IPS-18a (cell line): ENCODE data around the gene VWC2.

Source experiments
- H3K27ac ChIP-seq: one replicate; pipeline ENCODE4 v1.5.1; 2013; ENCODE audit warnings: low read length
- H3K27me3 ChIP-seq: one replicate; pipeline ENCODE4 v1.6.1; 2013; ENCODE audit warnings: mild to moderate bottlenecking, low read length; ENCODE audit not compliant: control insufficient read depth, insufficient read depth
- H3K36me3 ChIP-seq: one replicate; pipeline ENCODE4 v1.6.1; 2013; ENCODE audit warnings: low read depth, low read length; ENCODE audit not compliant: control insufficient read depth
- H3K4me1 ChIP-seq: one replicate; pipeline ENCODE4 v1.6.1; 2013; ENCODE audit warnings: low read depth, low read length; ENCODE audit not compliant: control insufficient read depth
- H3K4me3 ChIP-seq: one replicate; pipeline ENCODE4 v1.5.1; 2013; ENCODE audit warnings: low read length
- H3K9ac ChIP-seq: one replicate; pipeline ENCODE4 v1.6.1; 2013; ENCODE audit warnings: mild to moderate bottlenecking, low read length, moderate library complexity
- H3K9me3 ChIP-seq: one replicate; pipeline ENCODE4 v1.6.1; 2013; ENCODE audit warnings: low read depth, low read length; ENCODE audit not compliant: control insufficient read depth

The VWC2 gene

DNA sequence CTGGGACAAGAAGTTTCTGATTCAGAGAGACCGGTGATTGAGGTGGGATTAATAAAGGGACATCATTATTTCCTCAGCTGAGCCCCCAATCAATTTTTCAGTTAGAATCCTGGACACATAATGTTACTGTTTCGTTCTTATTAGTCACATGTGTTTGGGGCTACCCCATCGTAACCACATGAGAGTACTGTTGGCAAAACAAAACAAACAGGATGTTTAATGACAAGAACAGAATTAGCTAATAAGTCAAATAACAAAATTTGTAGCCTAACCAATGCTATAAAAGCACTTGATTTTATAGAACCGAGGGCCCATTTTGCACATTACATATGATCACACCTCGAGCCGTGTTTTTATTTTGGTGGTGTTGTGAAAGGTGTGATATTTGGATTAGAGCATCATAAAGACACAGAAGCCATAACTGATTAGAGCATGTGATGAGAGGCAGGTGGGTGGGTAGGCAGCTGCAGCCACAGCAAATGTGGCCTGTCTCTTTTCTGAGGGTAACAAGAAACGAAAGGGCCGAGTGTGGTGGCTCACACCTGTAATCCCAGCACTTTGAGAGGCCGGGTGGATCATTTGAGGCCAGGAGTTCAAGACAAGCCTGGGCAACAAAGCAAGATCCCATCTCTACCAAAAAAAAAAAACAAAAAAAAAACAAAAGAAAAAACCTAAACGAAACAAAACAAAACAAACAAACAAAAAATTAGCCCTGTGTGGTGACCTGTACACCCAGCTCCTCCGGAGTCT is 1.8 kb upstream of the VWC2 start:
- peaks cover 8% of the 10 kb centered on the region for H3K4me1 ChIP-seq
- no peaks in the 10 kb centered on the region for H3K9me3 ChIP-seq
- H3K4me3 ChIP-seq = no peak overlapping the region
- H3K27ac ChIP-seq = no peak overlapping the region
- H3K9ac ChIP-seq = no peak overlapping the region
- peaks cover 59% of the 10 kb centered on the region for H3K27me3 ChIP-seq
- no peaks in the 10 kb centered on the region for H3K36me3 ChIP-seq

GRCh38 chr7:49772916-49773217 is 571 bp upstream of the VWC2 start:
- Histone ChIP-seq H3K27ac (no peak overlapping the region), H3K27me3 (peaks cover 64% of the 10 kb centered on the region), H3K4me1 (peaks cover 8% of the 10 kb centered on the region), H3K4me3 (peak overlapping the region; percentile 61), H3K36me3 (no peaks in the 10 kb centered on the region), H3K9me3 (no peaks in the 10 kb centered on the region), H3K9ac (no peak overlapping the region)

DNA sequence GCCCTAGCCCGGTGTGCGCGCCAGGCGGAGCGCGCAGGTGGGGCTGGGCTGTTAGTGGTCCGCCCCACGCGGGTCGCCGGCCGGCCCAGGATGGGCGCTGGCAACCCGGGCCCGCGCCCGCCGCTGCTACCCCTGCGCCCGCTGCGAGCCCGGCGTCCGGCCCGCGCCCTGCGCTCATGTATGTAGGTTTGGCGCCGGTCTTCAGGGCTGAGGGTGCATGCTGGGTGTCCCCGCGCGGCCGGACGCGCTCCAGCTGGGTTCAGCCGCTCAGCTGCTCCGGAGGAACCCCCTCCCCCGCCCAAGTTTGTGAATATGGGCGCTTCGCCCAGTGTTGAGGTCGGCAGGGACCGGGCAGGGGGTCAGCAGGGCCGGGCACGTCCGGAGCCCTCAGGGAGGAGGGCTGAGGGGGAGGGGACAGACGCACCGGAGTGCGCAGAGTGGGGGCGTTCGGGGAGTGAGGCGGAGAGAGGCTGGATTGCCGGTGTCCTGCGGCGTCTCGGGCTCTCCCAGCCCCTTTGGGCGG is 559 bp downstream of the VWC2 start:
- H3K4me1 ChIP-seq = peaks cover 6% of the 10 kb centered on the region
- H3K27ac ChIP-seq = no peak overlapping the region
- H3K27me3 ChIP-seq = peaks cover 64% of the 10 kb centered on the region
- H3K9ac ChIP-seq = no peak overlapping the region
- H3K9me3 ChIP-seq = no peaks in the 10 kb centered on the region
- H3K36me3 ChIP-seq = no peaks in the 10 kb centered on the region
- H3K4me3 ChIP-seq = peak overlapping the region; percentile 61

- Histone ChIP-seq H3K27ac (no peak overlapping the region), H3K36me3 (no peaks in the 10 kb centered on the region), H3K9ac (no peak overlapping the region), H3K9me3 (no peaks in the 10 kb centered on the region), H3K4me1 (peaks cover 6% of the 10 kb centered on the region), H3K4me3 (peak overlapping the region; percentile 61), H3K27me3 (peaks cover 64% of the 10 kb centered on the region)
Observed at GRCh38 chr7:49774459-49775064, 1.1 kb downstream of the VWC2 start.

GRCh38 chr7:49775065-49775948 is 1.9 kb downstream of the VWC2 start:
- H3K4me1 ChIP-seq = peaks cover 6% of the 10 kb centered on the region
- peaks cover 64% of the 10 kb centered on the region for H3K27me3 ChIP-seq
- H3K27ac ChIP-seq = no peak overlapping the region
- no peak overlapping the region for H3K9ac ChIP-seq
- no peaks in the 10 kb centered on the region for H3K9me3 ChIP-seq
- H3K4me3 ChIP-seq = peak overlapping the region; percentile 64
- H3K36me3 ChIP-seq = no peaks in the 10 kb centered on the region

DNA sequence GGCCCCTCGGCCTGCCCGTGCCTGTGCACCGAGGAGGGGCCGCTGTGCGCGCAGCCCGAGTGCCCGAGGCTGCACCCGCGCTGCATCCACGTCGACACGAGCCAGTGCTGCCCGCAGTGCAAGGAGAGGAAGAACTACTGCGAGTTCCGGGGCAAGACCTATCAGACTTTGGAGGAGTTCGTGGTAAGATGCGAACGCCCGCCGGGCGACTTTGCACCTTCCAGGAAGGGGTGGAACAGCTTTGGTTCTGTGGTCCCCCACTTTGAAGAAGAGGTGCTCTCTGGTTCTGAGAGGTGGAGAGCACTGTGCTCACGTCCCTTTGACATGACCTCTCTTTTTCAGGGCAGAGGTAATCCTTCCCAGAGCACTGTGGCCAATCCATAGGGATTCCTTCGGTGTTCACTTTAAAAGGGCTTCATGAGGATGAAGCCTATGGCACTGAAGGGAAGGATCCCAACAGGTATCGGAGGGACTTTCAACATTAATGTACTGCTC is 2.6 kb downstream of the VWC2 start:
- Histone ChIP-seq H3K4me3 (peak overlapping the region; percentile 64), H3K27me3 (peaks cover 62% of the 10 kb centered on the region), H3K9ac (no peak overlapping the region)

DNA sequence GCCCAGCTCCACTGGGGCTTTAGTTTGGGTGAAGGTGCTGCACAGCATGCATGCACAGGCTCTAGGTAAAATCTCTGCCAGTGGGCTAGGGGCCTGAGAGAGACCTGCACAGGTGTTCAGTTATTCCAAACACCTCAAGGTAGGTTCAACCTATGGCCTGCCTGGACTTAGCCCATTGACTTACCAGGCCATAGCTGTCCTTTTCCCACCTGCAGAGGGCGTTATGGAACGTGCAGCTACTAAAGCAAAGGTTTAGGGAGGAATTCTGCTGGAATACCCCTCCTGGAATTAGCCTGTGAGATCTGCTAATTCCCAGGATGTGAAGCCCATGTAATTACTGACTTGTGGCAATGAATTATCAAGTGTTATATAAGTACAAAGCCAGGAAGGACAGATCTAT is 3.6 kb downstream of the VWC2 start:
- Histone ChIP-seq H3K36me3 (no peaks in the 10 kb centered on the region), H3K4me1 (peaks cover 6% of the 10 kb centered on the region), H3K9ac (no peak overlapping the region), H3K27me3 (peaks cover 52% of the 10 kb centered on the region), H3K4me3 (no peak overlapping the region), H3K27ac (no peak overlapping the region), H3K9me3 (no peaks in the 10 kb centered on the region)

More for the DNA sequence above, 2.6 kb downstream of the VWC2 start:
- H3K4me1 ChIP-seq = peaks cover 6% of the 10 kb centered on the region
- H3K36me3 ChIP-seq = no peaks in the 10 kb centered on the region
- H3K27ac ChIP-seq = no peak overlapping the region
- no peaks in the 10 kb centered on the region for H3K9me3 ChIP-seq

GRCh38 chr7:49778731-49779270 is 5.4 kb downstream of the VWC2 start:
- Histone ChIP-seq H3K27me3 (peaks cover 34% of the 10 kb centered on the region), H3K9me3 (no peaks in the 10 kb centered on the region), H3K27ac (no peak overlapping the region), H3K4me3 (no peak overlapping the region), H3K4me1 (no peaks in the 10 kb centered on the region), H3K9ac (no peak overlapping the region), H3K36me3 (no peaks in the 10 kb centered on the region)

GRCh38 chr7:49780953-49781352 is 7.5 kb downstream of the VWC2 start:
- H3K4me1 ChIP-seq = no peaks in the 10 kb centered on the region
- H3K9me3 ChIP-seq = no peaks in the 10 kb centered on the region
- no peak overlapping the region for H3K4me3 ChIP-seq
- no peaks in the 10 kb centered on the region for H3K36me3 ChIP-seq
- H3K27me3 ChIP-seq = peaks cover 12% of the 10 kb centered on the region
- H3K27ac ChIP-seq = no peak overlapping the region
- H3K9ac ChIP-seq = no peak overlapping the region

DNA sequence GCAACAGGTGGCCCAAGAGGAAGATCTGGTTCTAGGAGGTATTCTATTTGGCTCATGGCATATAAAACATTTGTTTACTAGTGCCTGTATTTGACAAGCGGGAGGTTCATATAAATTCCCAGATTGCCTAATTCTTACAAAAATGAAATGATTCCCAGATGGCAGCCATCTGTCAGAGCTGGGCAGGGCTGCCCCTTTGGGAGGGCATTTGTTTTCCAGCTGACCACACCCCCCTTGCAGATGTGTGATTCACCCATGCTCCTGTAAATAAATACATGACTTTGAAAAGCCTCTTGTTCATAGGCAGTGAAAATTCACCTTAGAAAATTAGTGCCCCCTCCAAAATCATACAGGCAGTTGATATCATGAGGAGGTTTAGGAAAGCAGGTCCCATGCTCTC is 8.6 kb downstream of the VWC2 start:
- Histone ChIP-seq H3K9me3 (no peaks in the 10 kb centered on the region), H3K9ac (no peak overlapping the region), H3K27ac (no peak overlapping the region), H3K4me3 (no peak overlapping the region), H3K36me3 (no peaks in the 10 kb centered on the region), H3K4me1 (no peaks in the 10 kb centered on the region), H3K27me3 (peaks cover 2% of the 10 kb centered on the region)

GRCh38 chr7:49783446-49783845 is 10.0 kb downstream of the VWC2 start:
- no peak overlapping the region for H3K9ac ChIP-seq
- no peaks in the 10 kb centered on the region for H3K36me3 ChIP-seq
- H3K9me3 ChIP-seq = no peaks in the 10 kb centered on the region
- no peak overlapping the region for H3K27ac ChIP-seq
- no peaks in the 10 kb centered on the region for H3K4me1 ChIP-seq
- no peak overlapping the region for H3K4me3 ChIP-seq
- H3K27me3 ChIP-seq = no peaks in the 10 kb centered on the region
